ENCODE measurements around the gene NDUFS2.

DNA sequence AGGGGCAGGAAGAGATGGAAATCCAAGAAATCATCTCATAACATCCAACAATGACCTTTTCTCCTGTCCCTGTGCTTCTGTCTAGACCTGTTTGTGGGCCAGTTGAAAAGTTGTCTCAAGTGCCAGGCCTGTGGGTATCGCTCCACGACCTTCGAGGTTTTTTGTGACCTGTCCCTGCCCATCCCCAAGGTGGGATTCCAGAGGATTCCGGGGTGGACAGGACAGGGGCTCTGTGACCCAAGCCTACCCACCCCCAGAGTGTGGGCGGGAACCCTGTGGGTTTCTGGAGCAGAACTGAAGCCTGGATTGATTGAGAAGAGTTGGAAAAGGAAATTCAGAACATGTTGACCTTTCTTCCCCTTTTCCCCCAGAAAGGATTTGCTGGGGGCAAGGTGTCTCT lies 38.4 kb upstream of the NDUFS2 start:
- TF ChIP-seq CTCF (IDR thresholded peaks at IDR 0.05) (no peak), POLR2A (IDR thresholded peaks at IDR 0.05) (no peak)
